Endodermal cell (in vitro differentiated cells): ENCODE data around the gene MRNIP. TPM values are rescaled to one million over a fixed set of nuclear protein-coding genes. Genes with fewer than 3 reads are reported as not detected.
"Not testable (repeated sequence)": the region's sequence is repeated elsewhere in the genome, so short reads cannot be mapped to it uniquely, and the experiment has no call there.

ENCODE experiments used
- DNase-seq: peaks from one replicate; pipeline ENCODE4 v3.0.0-alpha.2; 2017
- H3K27ac ChIP-seq: 2 replicates; pipeline ENCODE4 v1.5.1; 2013; ENCODE audit warnings: mild to moderate bottlenecking, low read depth, low read length, moderate library complexity
- H3K27me3 ChIP-seq: 2 replicates; pipeline ENCODE4 v1.6.1; 2013; ENCODE audit warnings: mild to moderate bottlenecking, low read length, moderate library complexity; ENCODE audit not compliant: insufficient read depth, control insufficient read depth, poor library complexity, severe bottlenecking
- H3K36me3 ChIP-seq: 2 replicates; pipeline ENCODE4 v1.7.0; 2013; ENCODE audit warnings: mild to moderate bottlenecking, low read length, moderate library complexity; ENCODE audit not compliant: control insufficient read depth, insufficient read depth
- H3K4me1 ChIP-seq: one replicate; pipeline ENCODE4 v1.7.0; 2013; ENCODE audit warnings: low read length; ENCODE audit not compliant: control insufficient read depth, insufficient read depth
- H3K4me3 ChIP-seq: 2 replicates; pipeline ENCODE4 v1.5.1; 2013; ENCODE audit warnings: mild to moderate bottlenecking, low read length, moderate library complexity
- H3K9ac ChIP-seq: 2 replicates; pipeline ENCODE4 v1.6.1; 2013; ENCODE audit warnings: mild to moderate bottlenecking, low read length, moderate library complexity; ENCODE audit not compliant: poor library complexity, severe bottlenecking; ENCODE audit errors: extremely low read depth
- H3K9me3 ChIP-seq: 2 replicates; pipeline ENCODE4 v1.6.1; 2013; ENCODE audit warnings: mild to moderate bottlenecking, low read length, moderate library complexity; ENCODE audit not compliant: control insufficient read depth
- H3K27ac Mint-ChIP-seq: 2 replicates; pipeline ENCODE4 v1.8.0; 2020; ENCODE audit warnings: mixed read lengths
- H3K27me3 Mint-ChIP-seq: 2 replicates; pipeline ENCODE4 v1.8.0; 2021; ENCODE audit warnings: mild to moderate bottlenecking, mixed read lengths; ENCODE audit not compliant: insufficient read depth
- H3K36me3 Mint-ChIP-seq: 2 replicates; pipeline ENCODE4 v1.8.0; 2020; ENCODE audit warnings: low read depth, mixed read lengths
- H3K4me1 Mint-ChIP-seq: 2 replicates; pipeline ENCODE4 v1.8.0; 2020; ENCODE audit warnings: mixed read lengths
- H3K4me3 Mint-ChIP-seq: 2 replicates; pipeline ENCODE4 v1.8.0; 2020; ENCODE audit warnings: mild to moderate bottlenecking, moderate library complexity, mixed read lengths
- H3K9me3 Mint-ChIP-seq: 2 replicates; pipeline ENCODE4 v1.8.0; 2020; ENCODE audit warnings: mild to moderate bottlenecking, mixed read lengths
- WGBS, 2 experiments: methylation state at CpG; one replicate each; pipeline versions ENCODE4 v1.1.5 to v1.1.7; 2013; ENCODE audit warnings: missing lambda C conversion rate in 2 of 2, mixed read lengths in 1 of 2; ENCODE audit not compliant: insufficient coverage in 1 of 2, insufficient read length in 1 of 2; 5-methylcytosine and 5-hydroxymethylcytosine counted together
- total RNA-seq, 2 donors: library from RNA; stranded (reverse); fragmentation: NEBNext Ultra II Directional in 1 of 2; extraction: Animal tissue kit (Norgen Biotek cat#: 25700) in 1 of 2; gene quantifications; 2 replicates in 1 of 2; 3 replicates in 1 of 2; pipeline ENCODE4 v1.2.1, GENCODE V29; 2021
- TF ChIP-seq, protein P1 (sequence below): fragments of 200-600 bp; sonication (generic); conservative IDR thresholded peaks from 2 replicates; pipeline ENCODE4 v1.5.0; 2021; ENCODE audit warnings: antibody characterized with exemption, mild to moderate bottlenecking

The MRNIP gene
- total RNA-seq, 2 donors from 2014 or later: 45.8 to 55.3 TPM

DNA sequence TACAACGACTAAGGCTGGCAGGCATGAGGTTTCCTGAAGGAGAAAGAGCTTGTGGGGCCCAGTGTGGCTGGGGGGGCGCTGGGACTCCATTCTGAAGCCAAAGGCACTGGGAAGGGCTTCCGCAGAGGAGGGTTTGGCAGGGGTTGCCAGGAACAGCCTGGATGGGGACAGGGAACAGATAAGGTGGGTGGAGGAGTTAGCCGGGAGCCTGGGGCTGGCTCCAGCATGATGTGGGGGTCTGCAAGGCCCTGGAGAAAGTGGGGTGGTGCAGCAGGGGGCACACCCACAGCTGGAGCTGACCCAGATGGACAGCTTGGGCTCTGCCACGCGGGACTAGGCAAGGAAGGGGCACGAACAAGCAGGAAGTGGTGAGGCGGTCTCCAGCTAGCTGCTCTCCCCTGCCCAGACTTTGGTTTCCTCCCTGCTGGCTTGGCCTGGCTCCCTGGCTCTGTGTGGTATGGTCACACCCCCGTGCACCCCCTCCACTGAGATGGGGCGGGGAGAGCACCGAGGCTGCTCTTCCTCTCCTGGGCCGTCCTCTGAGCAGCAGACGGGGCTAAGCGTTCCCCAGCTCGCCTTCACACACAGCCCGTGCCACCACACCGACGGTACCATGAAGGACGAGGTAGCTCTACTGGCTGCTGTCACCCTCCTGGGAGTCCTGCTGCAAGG, 65.0 kb downstream of the MRNIP start, which contains the start of gene LTC4S:
Gene LTC4S, plus strand, starts transcription at position 519 of the 672 bp plus-strand sequence. Its CDS starts 95 bp downstream, at position 614.
- H3K9me3 Mint-ChIP-seq: peaks cover 2% of the 10 kb centered on the region
- TF ChIP-seq, protein P1, sequence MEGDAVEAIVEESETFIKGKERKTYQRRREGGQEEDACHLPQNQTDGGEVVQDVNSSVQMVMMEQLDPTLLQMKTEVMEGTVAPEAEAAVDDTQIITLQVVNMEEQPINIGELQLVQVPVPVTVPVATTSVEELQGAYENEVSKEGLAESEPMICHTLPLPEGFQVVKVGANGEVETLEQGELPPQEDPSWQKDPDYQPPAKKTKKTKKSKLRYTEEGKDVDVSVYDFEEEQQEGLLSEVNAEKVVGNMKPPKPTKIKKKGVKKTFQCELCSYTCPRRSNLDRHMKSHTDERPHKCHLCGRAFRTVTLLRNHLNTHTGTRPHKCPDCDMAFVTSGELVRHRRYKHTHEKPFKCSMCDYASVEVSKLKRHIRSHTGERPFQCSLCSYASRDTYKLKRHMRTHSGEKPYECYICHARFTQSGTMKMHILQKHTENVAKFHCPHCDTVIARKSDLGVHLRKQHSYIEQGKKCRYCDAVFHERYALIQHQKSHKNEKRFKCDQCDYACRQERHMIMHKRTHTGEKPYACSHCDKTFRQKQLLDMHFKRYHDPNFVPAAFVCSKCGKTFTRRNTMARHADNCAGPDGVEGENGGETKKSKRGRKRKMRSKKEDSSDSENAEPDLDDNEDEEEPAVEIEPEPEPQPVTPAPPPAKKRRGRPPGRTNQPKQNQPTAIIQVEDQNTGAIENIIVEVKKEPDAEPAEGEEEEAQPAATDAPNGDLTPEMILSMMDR: no peak

DNA sequence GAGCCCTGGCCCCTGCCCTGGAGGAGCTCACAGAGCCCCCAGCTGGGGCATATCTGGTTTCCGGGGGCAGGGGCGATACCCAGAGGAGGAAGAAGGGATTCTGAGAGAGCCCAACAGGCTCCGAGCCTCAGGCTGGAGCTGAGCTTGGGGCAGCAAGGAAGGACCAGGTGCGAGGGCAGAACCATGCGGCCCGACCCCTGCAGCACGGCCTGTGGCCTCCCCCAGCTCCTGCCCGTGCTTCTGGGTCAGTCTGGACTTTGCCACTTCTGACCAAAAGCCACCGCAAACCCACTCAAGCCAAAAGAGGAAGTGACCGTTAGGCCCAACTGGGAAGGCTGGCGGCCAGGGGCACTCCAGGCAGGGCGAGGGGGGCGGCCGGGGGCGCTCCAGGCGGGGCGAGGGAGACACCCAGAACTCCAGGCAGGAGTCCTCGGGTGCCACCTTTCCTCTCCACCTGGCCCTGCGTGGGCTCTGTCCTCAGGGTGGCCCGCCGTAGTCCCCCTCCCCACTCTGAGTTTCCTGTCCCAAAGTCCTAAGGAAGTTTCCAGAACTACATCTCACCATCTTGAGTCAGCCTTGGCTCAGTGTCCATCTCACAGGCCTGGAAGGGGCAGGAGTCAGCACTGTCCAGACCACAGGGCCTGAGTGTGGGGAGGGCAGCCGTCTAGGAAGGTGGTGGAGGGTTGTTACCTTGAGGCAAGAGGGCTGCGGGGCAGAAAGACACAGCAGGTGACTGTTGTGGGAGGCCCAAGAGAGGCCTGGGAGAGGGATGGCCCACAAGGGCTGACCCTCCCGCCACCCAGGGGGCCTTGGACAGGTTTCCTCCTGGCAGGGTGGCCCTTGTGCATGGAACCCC, 65.8 kb downstream of the MRNIP start:
- no peak for DNase-seq
- Mint-ChIP-seq H3K4me1 (peaks cover 3% of the 10 kb centered on the region), H3K4me3 (no peak overlapping the region), H3K27ac (no peak overlapping the region), H3K9me3 (peaks cover 4% of the 10 kb centered on the region), H3K27me3 (no peaks in the 10 kb centered on the region), H3K36me3 (peaks cover 11% of the 10 kb centered on the region)
- H3K9ac ChIP-seq: no peak overlapping the region
- peaks cover 11% of the 10 kb centered on the region for H3K36me3 ChIP-seq
- WGBS, 2 experiments: 92 to 95% methylated on average over 16 to 24 of the region's 24 CpGs
- H3K27ac ChIP-seq: no peak overlapping the region
- TF ChIP-seq, protein P1: no peak
- H3K27me3 ChIP-seq: no peaks in the 10 kb centered on the region
- no peak overlapping the region for H3K4me3 ChIP-seq
- H3K4me1 ChIP-seq: peaks cover 5% of the 10 kb centered on the region
- H3K9me3 ChIP-seq: no peaks in the 10 kb centered on the region

More for the DNA sequence above, 65.0 kb downstream of the MRNIP start, which contains the start of gene LTC4S:
- no peaks in the 10 kb centered on the region for H3K27me3 Mint-ChIP-seq
- H3K4me3 ChIP-seq: no peak within 1 kb of the TSS
- WGBS, 2 experiments: 86 to 90% methylated on average over 7 to 19 of the region's 19 CpGs
- no peaks in the 10 kb centered on the region for H3K9me3 ChIP-seq
- peaks cover 3% of the 10 kb centered on the region for H3K4me1 Mint-ChIP-seq
- H3K27me3 ChIP-seq: no peaks in the 10 kb centered on the region
- DNase-seq: no peak
- H3K4me3 Mint-ChIP-seq: peak within 1 kb of the TSS; percentile 64
- H3K9ac ChIP-seq: no peak within 1 kb of the TSS
- H3K4me1 ChIP-seq: peaks cover 5% of the 10 kb centered on the region
- H3K27ac ChIP-seq: no peak within 1 kb of the TSS
- H3K36me3 Mint-ChIP-seq: peaks cover 10% of the 10 kb centered on the region
- H3K27ac Mint-ChIP-seq: no peak within 1 kb of the TSS
- peaks cover 18% of the 10 kb centered on the region for H3K36me3 ChIP-seq

DNA sequence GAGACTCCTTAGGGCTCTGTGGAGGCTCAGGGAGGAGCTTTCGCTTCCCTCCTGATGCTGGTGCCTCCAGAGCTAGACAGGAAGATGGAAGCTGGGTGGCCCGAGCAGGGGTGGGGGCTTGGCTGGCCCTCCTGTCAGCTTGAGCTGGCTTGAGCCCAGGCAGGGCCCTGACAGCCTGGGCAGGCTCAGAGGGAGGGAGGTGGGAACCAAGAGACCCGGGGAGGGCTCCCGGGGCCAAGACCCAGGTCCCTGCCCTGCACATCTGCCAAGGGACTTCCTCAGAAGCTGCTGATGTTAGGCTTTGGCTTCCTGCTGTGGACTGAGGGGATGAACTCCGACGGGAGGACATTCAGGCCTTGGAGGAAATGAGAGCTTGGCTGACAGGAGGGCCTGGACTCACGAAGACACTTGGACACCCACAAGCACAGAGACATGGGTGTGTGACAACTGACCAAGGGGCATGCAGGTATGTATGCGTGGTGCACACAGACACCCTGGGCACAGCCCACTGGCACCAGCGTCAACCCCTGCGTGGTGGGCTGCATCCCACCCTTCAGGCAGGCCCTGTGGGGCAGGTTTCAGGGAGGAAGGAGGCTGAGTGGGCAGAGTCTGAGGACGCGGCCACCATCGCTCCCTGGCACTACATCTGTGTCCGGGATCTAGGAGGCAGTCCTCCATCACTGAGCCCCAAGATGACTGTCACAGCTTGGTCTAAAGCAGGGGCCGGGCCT, 66.6 kb downstream of the MRNIP start:
- WGBS, 2 experiments: 87 to 89% methylated on average over 11 to 15 of the region's 15 CpGs
- no peak overlapping the region for H3K4me3 Mint-ChIP-seq

DNA sequence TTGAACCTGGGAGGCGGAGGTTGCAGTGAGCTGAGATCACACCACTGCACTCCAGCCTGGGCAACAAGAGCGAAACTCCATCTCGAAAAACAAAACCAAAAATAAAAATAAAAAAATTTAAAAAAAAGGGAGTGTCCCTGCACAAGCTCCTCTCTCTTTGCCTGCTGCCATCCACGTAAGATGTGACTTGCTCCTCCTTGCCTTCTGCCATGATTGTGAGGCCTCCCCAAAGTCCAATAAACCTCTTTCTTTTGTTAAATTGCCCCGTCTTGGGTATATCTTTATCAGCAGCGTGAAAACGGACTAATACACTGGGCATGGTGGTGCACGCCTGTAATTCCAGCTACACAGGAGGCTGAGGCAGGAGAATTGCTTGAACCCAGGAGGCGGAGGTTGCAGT, 69.3 kb downstream of the MRNIP start:
- DNase-seq, H3K4me1 ChIP-seq, H3K9ac ChIP-seq, H3K9me3 Mint-ChIP-seq, H3K27ac ChIP-seq, H3K4me1 Mint-ChIP-seq, H3K36me3 ChIP-seq, H3K9me3 ChIP-seq, H3K27me3 Mint-ChIP-seq, H3K36me3 Mint-ChIP-seq, H3K4me3 ChIP-seq, H3K27ac Mint-ChIP-seq, H3K4me3 Mint-ChIP-seq, H3K27me3 ChIP-seq: not testable (repeated sequence)
- 86 to 94% methylated on average over 7 to 9 of the region's 9 CpGs for WGBS, 2 experiments

More for the DNA sequence above, 66.6 kb downstream of the MRNIP start:
- TF ChIP-seq, protein P1: no peak
- no peak overlapping the region for H3K9ac ChIP-seq
- H3K27ac ChIP-seq: no peak overlapping the region
- no peaks in the 10 kb centered on the region for H3K27me3 ChIP-seq
- Mint-ChIP-seq H3K9me3 (peaks cover 4% of the 10 kb centered on the region), H3K27me3 (no peaks in the 10 kb centered on the region), H3K4me1 (peaks cover 3% of the 10 kb centered on the region), H3K27ac (no peak overlapping the region), H3K36me3 (peaks cover 6% of the 10 kb centered on the region)
- H3K36me3 ChIP-seq: peaks cover 3% of the 10 kb centered on the region
- H3K4me1 ChIP-seq: peaks cover 5% of the 10 kb centered on the region
- no peak for DNase-seq
- no peak overlapping the region for H3K4me3 ChIP-seq
- H3K9me3 ChIP-seq: no peaks in the 10 kb centered on the region
